Activated CD8-positive, alpha-beta memory T cell treated with anti-CD3 and anti-CD28 coated beads, Interleukin-2, amount 50 U/mL, for 24 hours (primary cell): ENCODE data around the gene CBY1.
A peak's percentile ranks its signal among the peaks of the same experiment; 100 is the strongest.

Experiments used
- DNase-seq: peaks from one replicate; pipeline ENCODE4 v3.0.0-alpha.2; 2020; ENCODE audit errors: extremely low read depth

Gene CBY1

GRCh38 chr22:38700789-38701628, 44.6 kb downstream of the CBY1 start, which contains the start of gene JOSD1:
JOSD1 (minus strand) TSS chr22:38700943; CDS start chr22:38699987, 956 bp downstream.
- peak; percentile 95 for DNase-seq

GRCh38 chr22:38704654-38705234, 48.3 kb downstream of the CBY1 start:
- DNase-seq = no peak

GRCh38 chr22:38705235-38706100, 49.0 kb downstream of the CBY1 start, which contains the start of gene GTPBP1:
GTPBP1 (plus strand) TSS chr22:38705944; CDS start chr22:38705956, 12 bp downstream.
- DNase-seq = peak; percentile 96

- no peak for DNase-seq
Measured at GRCh38 chr22:38706101-38706900, 49.9 kb downstream of the CBY1 start.

GRCh38 chr22:38706901-38707195, 50.4 kb downstream of the CBY1 start:
- no peak for DNase-seq

GRCh38 chr22:38707346-38707745, 50.9 kb downstream of the CBY1 start:
- DNase-seq = no peak

- DNase-seq = no peak
Measured at GRCh38 chr22:38707984-38708383, 51.5 kb downstream of the CBY1 start.

- DNase-seq = no peak
Measured at GRCh38 chr22:38709306-38709705, 52.9 kb downstream of the CBY1 start.

GRCh38 chr22:38710351-38710750, 53.9 kb downstream of the CBY1 start:
- no peak for DNase-seq

- no peak for DNase-seq
Measured at GRCh38 chr22:38710866-38711265, 54.4 kb downstream of the CBY1 start.

- DNase-seq = no peak
Measured at GRCh38 chr22:38712486-38713207, 56.2 kb downstream of the CBY1 start.

- DNase-seq = no peak
Measured at GRCh38 chr22:38713921-38714320, 57.5 kb downstream of the CBY1 start.

GRCh38 chr22:38715176-38715764, 58.8 kb downstream of the CBY1 start:
- DNase-seq = no peak

GRCh38 chr22:38715852-38716251, 59.4 kb downstream of the CBY1 start:
- DNase-seq = no peak

GRCh38 chr22:38716271-38716670, 59.8 kb downstream of the CBY1 start:
- DNase-seq = no peak

- DNase-seq = no peak
Measured at GRCh38 chr22:38716826-38717225, 60.4 kb downstream of the CBY1 start.

GRCh38 chr22:38717244-38717643, 60.8 kb downstream of the CBY1 start:
- DNase-seq = no peak

GRCh38 chr22:38718414-38718813, 62.0 kb downstream of the CBY1 start:
- no peak for DNase-seq

GRCh38 chr22:38719196-38719595, 62.8 kb downstream of the CBY1 start:
- DNase-seq = no peak

GRCh38 chr22:38720350-38720749, 63.9 kb downstream of the CBY1 start:
- no peak for DNase-seq

- DNase-seq = no peak
Measured at GRCh38 chr22:38721551-38721950, 65.1 kb downstream of the CBY1 start.
